ENCODE measurements around the gene TM2D1.
"Not testable (repeated sequence)": the region's sequence is repeated elsewhere in the genome, so short reads cannot be mapped to it uniquely, and the experiment has no call there.

The TM2D1 gene

GRCh38 chr1:61718996-61719663 is 5.8 kb downstream of the TM2D1 start:
- not testable (repeated sequence) for DNase-seq (ENCODE audit: low spot score)

- no peak for DNase-seq (ENCODE audit: low spot score)
Measured at GRCh38 chr1:61711969-61712368, 13.0 kb downstream of the TM2D1 start.

- not testable (repeated sequence) for DNase-seq (ENCODE audit: low spot score)
Measured at GRCh38 chr1:61711257-61711656, 13.7 kb downstream of the TM2D1 start.

GRCh38 chr1:61709908-61710289 is 15.0 kb downstream of the TM2D1 start:
- DNase-seq (ENCODE audit: low spot score), result no peak

- DNase-seq (ENCODE audit: low spot score), result no peak
Measured at GRCh38 chr1:61708953-61709907, 15.7 kb downstream of the TM2D1 start.

- no peak for DNase-seq (ENCODE audit: low spot score)
Measured at GRCh38 chr1:61699911-61700851, 24.8 kb downstream of the TM2D1 start.

- DNase-seq (ENCODE audit: low spot score), result no peak
Measured at GRCh38 chr1:61692155-61692800, 32.7 kb downstream of the TM2D1 start.

GRCh38 chr1:61687901-61688300 is 37.0 kb downstream of the TM2D1 start:
- DNase-seq (ENCODE audit: low spot score), result no peak

GRCh38 chr1:61682891-61683290 is 42.0 kb downstream of the TM2D1 start:
- no peak for DNase-seq (ENCODE audit: low spot score)

GRCh38 chr1:61680500-61680899 is 44.4 kb downstream of the TM2D1 start:
- no peak for DNase-seq (ENCODE audit: low spot score)

GRCh38 chr1:61676881-61677280 is 48.1 kb downstream of the TM2D1 start:
- DNase-seq (ENCODE audit: low spot score), result not testable (repeated sequence)

GRCh38 chr1:61674221-61674620 is 50.7 kb downstream of the TM2D1 start:
- DNase-seq (ENCODE audit: low spot score), result no peak

- DNase-seq (ENCODE audit: low spot score), result no peak
Measured at GRCh38 chr1:61672376-61672775, 52.6 kb downstream of the TM2D1 start.

- no peak for DNase-seq (ENCODE audit: low spot score)
Measured at GRCh38 chr1:61670445-61670844, 54.5 kb downstream of the TM2D1 start.

GRCh38 chr1:61670016-61670415 is 54.9 kb downstream of the TM2D1 start:
- DNase-seq (ENCODE audit: low spot score), result no peak

GRCh38 chr1:61659061-61659460 is 65.9 kb downstream of the TM2D1 start:
- DNase-seq (ENCODE audit: low spot score), result no peak

GRCh38 chr1:61655453-61655852 is 69.5 kb downstream of the TM2D1 start:
- no peak for DNase-seq (ENCODE audit: low spot score)

- no peak for DNase-seq (ENCODE audit: low spot score)
Measured at GRCh38 chr1:61654067-61654466, 70.9 kb downstream of the TM2D1 start.

- DNase-seq (ENCODE audit: low spot score), result no peak
Measured at GRCh38 chr1:61648983-61649742, 75.8 kb downstream of the TM2D1 start.

- DNase-seq (ENCODE audit: low spot score), result no peak
Measured at GRCh38 chr1:61647142-61647541, 77.8 kb downstream of the TM2D1 start.

- DNase-seq (ENCODE audit: low spot score), result no peak
Measured at GRCh38 chr1:61645476-61645875, 79.5 kb downstream of the TM2D1 start.
